IPS DF 6.9 (cell line): Measurements from ENCODE around the gene INPP4B.

Experiments
- DNase-seq: peaks from one replicate; pipeline ENCODE4 v3.0.0-alpha.2; 2013; ENCODE audit warnings: low read depth, low spot score
- H3K27ac ChIP-seq: one replicate; pipeline ENCODE4 v1.5.1; 2013; ENCODE audit warnings: low read length, control low read depth
- H3K27me3 ChIP-seq: 2 replicates; pipeline ENCODE4 v1.6.1; 2013; ENCODE audit warnings: mild to moderate bottlenecking, low read length; ENCODE audit not compliant: control insufficient read depth, insufficient read depth
- H3K36me3 ChIP-seq: 2 replicates; pipeline ENCODE4 v1.6.1; 2013; ENCODE audit warnings: low read length; ENCODE audit not compliant: control insufficient read depth, insufficient read depth
- H3K4me1 ChIP-seq: 2 replicates; pipeline ENCODE4 v1.6.1; 2013; ENCODE audit warnings: low read length; ENCODE audit not compliant: control insufficient read depth, insufficient read depth
- H3K4me3 ChIP-seq: 2 replicates; pipeline ENCODE4 v1.5.1; 2013; ENCODE audit warnings: mild to moderate bottlenecking, low read length
- H3K9me3 ChIP-seq: 2 replicates; pipeline ENCODE4 v1.6.1; 2013; ENCODE audit warnings: low read length, inconsistent platforms; ENCODE audit not compliant: control insufficient read depth, insufficient read depth
- WGBS: extraction: QIAGEN DNeasy Blood & Tissue Kit; methylation state at CpG from one replicate; pipeline ENCODE4 v1.1.7; 2013; ENCODE audit warnings: mixed read lengths, missing lambda C conversion rate; ENCODE audit not compliant: insufficient read length, insufficient coverage; 5-methylcytosine and 5-hydroxymethylcytosine counted together

Gene INPP4B

DNA sequence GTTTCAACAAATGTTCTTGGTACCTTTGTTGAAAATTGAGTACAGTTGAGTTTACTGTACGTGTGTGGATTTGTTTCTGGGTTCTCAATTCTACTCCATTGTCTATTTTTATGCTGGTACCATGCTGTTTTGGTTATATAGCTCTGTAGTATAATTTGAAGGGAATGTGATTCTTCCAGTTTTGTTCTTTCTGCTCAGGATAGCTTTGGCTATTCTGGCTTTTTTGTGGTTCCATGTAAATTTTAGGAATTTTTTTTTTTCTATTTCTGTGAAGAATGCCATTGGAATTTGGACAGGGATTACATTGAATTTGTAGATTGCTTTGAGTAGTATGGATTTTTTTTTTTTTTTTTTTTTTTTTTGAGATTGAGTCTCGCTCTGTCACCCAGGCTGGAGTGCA is 836.4 kb downstream of the INPP4B start:
- Histone ChIP-seq H3K27ac (no peak overlapping the region), H3K36me3 (no peaks in the 10 kb centered on the region), H3K4me3 (no peak overlapping the region), H3K27me3 (no peaks in the 10 kb centered on the region), H3K4me1 (no peaks in the 10 kb centered on the region), H3K9me3 (no peaks in the 10 kb centered on the region)
- WGBS: no CpG with 5 or more reads among the region's 2 CpGs
- no peak for DNase-seq

DNA sequence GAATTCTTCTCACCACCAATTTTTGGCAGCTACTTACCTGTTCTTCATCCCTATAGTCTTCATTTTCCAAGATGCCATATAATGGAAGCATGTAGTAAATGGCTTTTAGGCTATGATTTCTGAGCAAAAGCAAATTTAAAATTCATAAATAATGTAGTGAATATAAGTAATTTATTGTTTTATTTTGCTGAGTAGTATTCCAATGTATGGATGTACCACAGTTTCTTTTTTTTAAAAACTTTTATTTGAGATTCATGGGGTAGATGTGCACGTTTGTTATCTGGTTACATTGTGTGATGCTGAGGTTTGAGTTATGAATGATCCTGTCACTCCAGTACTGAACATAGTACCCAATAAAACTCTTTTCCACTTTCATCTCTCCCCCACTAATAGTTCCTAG is 840.6 kb downstream of the INPP4B start:
- no peak for DNase-seq
- H3K27me3 ChIP-seq: no peaks in the 10 kb centered on the region
- no peaks in the 10 kb centered on the region for H3K4me1 ChIP-seq
- H3K27ac ChIP-seq: no peak overlapping the region
- no peak overlapping the region for H3K4me3 ChIP-seq
- no CpG with 5 or more reads among the region's 1 CpG for WGBS
- no peaks in the 10 kb centered on the region for H3K9me3 ChIP-seq
- H3K36me3 ChIP-seq: no peaks in the 10 kb centered on the region

DNA sequence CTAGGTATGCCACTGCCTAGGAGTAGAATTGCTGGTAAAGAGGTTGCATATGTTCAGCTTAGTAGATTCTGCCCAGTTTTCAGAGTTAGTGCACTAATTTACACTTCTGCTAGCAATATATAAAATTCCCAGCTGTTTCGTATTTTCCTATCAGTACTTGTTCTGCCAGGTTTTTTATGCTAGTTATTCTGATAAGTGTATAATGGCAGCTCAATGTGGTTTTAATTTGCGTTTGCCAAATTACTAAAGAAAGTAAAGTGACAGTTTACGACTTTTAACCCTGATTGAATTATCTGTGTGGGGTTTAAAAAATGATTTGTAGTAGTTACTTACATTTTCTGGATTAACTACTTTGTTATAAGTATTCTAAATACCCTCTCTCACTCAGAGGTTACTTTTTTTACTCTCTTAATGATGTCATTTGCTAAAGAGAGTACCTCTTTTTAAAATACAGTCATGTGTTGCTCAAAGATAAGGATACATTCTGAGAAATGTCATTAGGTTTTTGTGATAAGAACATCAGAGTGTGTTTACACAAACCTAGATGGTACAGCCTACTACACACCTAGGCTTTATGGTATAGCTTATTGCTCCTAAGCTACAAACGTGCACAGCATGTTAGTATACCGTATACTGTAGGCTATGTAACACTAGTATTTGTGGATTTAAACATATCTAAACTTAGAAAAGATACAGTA is 846.5 kb downstream of the INPP4B start:
- Histone ChIP-seq H3K36me3 (no peaks in the 10 kb centered on the region), H3K27ac (no peak overlapping the region), H3K27me3 (no peaks in the 10 kb centered on the region), H3K9me3 (no peaks in the 10 kb centered on the region; the same call in 1 of the 2 replicates), H3K4me1 (no peaks in the 10 kb centered on the region), H3K4me3 (no peak overlapping the region)
- no CpG with 5 or more reads among the region's 5 CpGs for WGBS
- no peak for DNase-seq

DNA sequence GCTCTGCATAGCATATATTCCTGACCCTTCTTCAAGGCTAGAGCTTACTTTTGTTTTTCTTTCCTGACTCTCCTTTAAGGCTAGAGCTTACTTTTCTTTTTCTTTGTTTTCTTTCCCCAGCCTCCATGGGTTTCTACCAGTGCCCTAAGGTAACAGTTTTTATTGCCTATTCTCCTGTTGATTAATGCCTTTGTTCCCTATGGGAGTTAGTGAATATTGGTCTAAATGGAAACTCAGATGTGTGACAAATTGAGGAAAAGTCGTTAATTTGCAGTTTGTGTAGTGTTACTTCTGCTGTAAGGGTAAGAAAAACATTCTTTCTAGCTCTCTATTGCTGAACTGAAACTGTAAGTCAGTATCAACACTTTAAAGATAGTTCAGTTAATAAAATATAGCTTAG is 851.0 kb downstream of the INPP4B start:
- no peaks in the 10 kb centered on the region for H3K36me3 ChIP-seq
- H3K27ac ChIP-seq: no peak overlapping the region
- WGBS: no CpG with 5 or more reads among the region's 1 CpG
- no peaks in the 10 kb centered on the region; the same call in 1 of the 2 replicates for H3K9me3 ChIP-seq
- no peak overlapping the region for H3K4me3 ChIP-seq
- no peaks in the 10 kb centered on the region for H3K4me1 ChIP-seq
- H3K27me3 ChIP-seq: no peaks in the 10 kb centered on the region
- no peak for DNase-seq

DNA sequence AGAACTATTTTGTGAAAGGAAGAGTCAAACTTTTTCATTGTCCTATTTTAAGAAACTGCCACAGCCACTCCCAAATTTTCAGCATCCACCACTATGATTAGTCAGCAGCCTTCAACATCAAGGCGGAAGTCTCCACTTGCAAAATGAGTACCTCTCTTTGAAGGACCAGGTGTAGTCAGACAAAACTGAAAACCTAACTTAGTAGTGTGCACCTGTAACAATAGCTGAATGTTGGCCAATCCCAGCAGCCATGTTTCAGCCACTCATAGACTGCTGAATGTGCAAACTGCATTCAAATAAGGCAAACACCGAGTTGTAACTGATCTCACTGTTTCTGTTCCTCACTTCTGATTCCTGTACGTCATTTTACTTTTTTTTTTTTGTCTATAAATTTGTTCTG is 868.7 kb downstream of the INPP4B start:
- no peak for DNase-seq
- no peak overlapping the region for H3K27ac ChIP-seq
- WGBS: no CpG with 5 or more reads among the region's 3 CpGs
- no peak overlapping the region for H3K4me3 ChIP-seq
- no peaks in the 10 kb centered on the region for H3K27me3 ChIP-seq
- no peaks in the 10 kb centered on the region for H3K4me1 ChIP-seq
- no peaks in the 10 kb centered on the region for H3K36me3 ChIP-seq
- no peaks in the 10 kb centered on the region; the same call in 1 of the 2 replicates for H3K9me3 ChIP-seq
